K562 (cell line): ENCODE measurements around the gene PAFAH2. TPM values are rescaled to one million over a fixed set of nuclear protein-coding genes. Genes with fewer than 3 reads are reported as not detected.

ENCODE experiments used
- ARID1B ChIP-seq: fragments of 450-650 bp; IDR thresholded peaks from 2 replicates; pipeline ENCODE4 v1.6.1; 2016; ENCODE audit warnings: antibody characterized with exemption, mild to moderate bottlenecking, inconsistent platforms
- CBFA2T2 ChIP-seq: fragments of 450-650 bp; conservative IDR thresholded peaks from 2 replicates; pipeline ENCODE4 v1.6.1; 2017; ENCODE audit warnings: mild to moderate bottlenecking
- CBFA2T3 ChIP-seq: fragments of 450-650 bp; IDR thresholded peaks from 2 replicates; pipeline ENCODE4 v1.6.1; 2017
- CREM ChIP-seq: IDR thresholded peaks from 2 replicates; pipeline ENCODE4 v1.6.1; 2014; ENCODE audit warnings: antibody characterized with exemption, low read depth
- ILF3 ChIP-seq: fragments of 450-650 bp; IDR thresholded peaks from 2 replicates; pipeline ENCODE4 v1.6.1; 2018; ENCODE audit warnings: antibody characterized with exemption, mild to moderate bottlenecking, moderate library complexity, borderline replicate concordance
- LEF1 ChIP-seq: fragments of 450-650 bp; IDR thresholded peaks from 2 replicates; pipeline ENCODE4 v1.6.1; 2016; ENCODE audit warnings: mild to moderate bottlenecking
- PHF20 ChIP-seq: fragments of 450-650 bp; IDR thresholded peaks from 2 replicates; pipeline ENCODE4 v1.6.1; 2018; ENCODE audit not compliant: partially characterized antibody
- POLR2G ChIP-seq: fragments of 200-400 bp; formaldehyde crosslinking; IDR thresholded peaks from 2 replicates; pipeline ENCODE4 v1.6.1; 2017; ENCODE audit warnings: low read depth, mild to moderate bottlenecking, antibody characterized with exemption, low read length, moderate library complexity
- POLR2H ChIP-seq: IDR thresholded peaks from 2 replicates; pipeline ENCODE4 v1.6.1; 2016; ENCODE audit warnings: missing genetic modification characterization, low read depth, mild to moderate bottlenecking, control low read depth, missing compliant biosample characterization, moderate library complexity
- RBBP5 ChIP-seq: fragments of 200-600 bp; sonication (generic); IDR thresholded peaks from 2 replicates; pipeline ENCODE4 v1.6.1; 2012; ENCODE audit warnings: borderline replicate concordance, mild to moderate bottlenecking, low read length, control low read depth, inconsistent platforms; ENCODE audit not compliant: insufficient read depth, poor library complexity, severe bottlenecking
- TEAD2 ChIP-seq: fragments of 450-650 bp; IDR thresholded peaks from 2 replicates; pipeline ENCODE4 v1.6.1; 2016; ENCODE audit warnings: missing genetic modification characterization, control low read depth, missing compliant biosample characterization
- ZNF518B ChIP-seq: fragments of 250-450 bp; sonication (Bioruptor Pico); IDR thresholded peaks from 2 replicates; pipeline ENCODE4 v1.5.0; 2021; ENCODE audit warnings: mild to moderate bottlenecking, moderate library complexity
- ZNF764 ChIP-seq: fragments of 250-450 bp; sonication (Bioruptor Pico); IDR thresholded peaks from 2 replicates; pipeline ENCODE4 v1.4.0; 2020; ENCODE audit warnings: low read depth, mild to moderate bottlenecking, moderate library complexity
- polyA plus RNA-seq, 8 experiments: library from polyadenylated mRNA; depleted of rRNA in 4 of 8; stranded (reverse) in 5 of 8; unstranded in 3 of 8; fragments of >200 nt; fragmentation: Nextera tagmentation in 2 of 8; fragmentation: Illumina TruSeq in 1 of 8; extraction: Ambion mirVana in 2 of 8; extraction: Trizol in 1 of 8; gene quantifications; 2 replicates each; pipeline versions ENCODE4 v1.2.1 to v1.2.3, GENCODE V29; 2011 to 2014; ENCODE audit warnings: inconsistent platforms in 1 of 8, missing spikeins in 1 of 8
- total RNA-seq, 7 experiments: library from RNA; depleted of rRNA in 6 of 7; stranded (reverse); fragments of >200 nt in 6 of 7; fragmentation: Illumina TruSeq in 2 of 7; extraction: Trizol in 2 of 7; gene quantifications; 2 replicates each; pipeline versions ENCODE4 v1.2.1 to v1.2.3, GENCODE V29; 2011 to 2021; ENCODE audit warnings: low replicate concordance in 1 of 7
- TF ChIP-seq, protein P1 (sequence below), 2 experiments: fragments of 450-650 bp; IDR thresholded peaks; 2 replicates each; pipeline ENCODE4 v1.6.1; 2016

PAFAH2 gene
- total and polyA plus RNA-seq, 9 of the 15 experiments (the other 6 are each of a cell fraction or from before 2014, with no cell fraction given): 4.2 to 10.9 (median 6.8) TPM

DNA sequence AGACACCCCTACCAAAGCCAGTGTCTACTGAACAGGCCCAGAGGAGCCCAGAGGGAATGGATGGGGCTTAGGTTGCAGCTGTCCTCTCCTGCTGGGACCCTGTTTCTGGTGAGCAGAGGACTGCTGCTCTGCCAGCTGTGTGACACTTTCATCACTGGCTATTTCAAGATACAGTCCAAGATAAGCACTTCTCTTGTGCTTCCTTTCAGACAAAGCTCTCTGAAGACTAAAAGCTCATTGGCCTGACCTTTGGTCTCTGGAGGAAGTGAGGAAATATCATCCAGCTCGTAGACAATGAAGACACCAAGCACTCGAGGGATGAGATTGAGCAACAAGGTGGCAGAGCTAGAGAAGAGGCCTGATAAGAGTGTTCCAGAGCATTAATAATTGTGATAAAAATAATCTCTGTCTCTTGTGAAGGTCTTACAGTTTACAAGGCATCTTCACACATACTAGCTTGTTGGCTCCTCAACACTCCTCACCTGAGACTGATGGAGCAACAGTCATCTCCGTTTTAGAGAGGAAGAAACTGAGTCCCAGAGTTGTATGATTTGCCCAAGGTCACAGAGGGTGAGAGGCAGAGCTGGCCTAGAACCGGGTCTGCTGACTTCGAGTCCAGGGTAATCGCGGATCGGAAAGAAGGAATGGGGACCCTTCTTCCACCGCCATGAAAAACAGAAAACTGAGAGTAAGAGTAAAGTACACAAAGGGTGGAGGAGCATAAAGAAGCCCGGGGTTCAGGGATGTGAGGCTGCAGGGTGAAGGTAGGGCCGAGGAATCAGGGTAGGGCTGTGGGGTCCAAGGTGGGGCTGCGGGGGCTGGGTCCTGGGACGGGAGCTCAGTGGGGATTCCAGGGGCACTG, 666 bp downstream of the PAFAH2 start (continued):
- TF ChIP-seq PHF20 (no peak), CBFA2T2 (peak; percentile 28; the same call in 1 of the 2 replicates), ARID1B (peak; percentile 36; the same call in 1 of the 2 replicates), LEF1 (peak; percentile 24; the same call in 1 of the 2 replicates), CBFA2T3 (peak; percentile 55; the same call in 1 of the 2 replicates), ZNF764 (0 out of 2 replicates have a peak, but pooled peaks have one; percentile 8), RBBP5 (no peak), ZNF518B (CRISPR knock-in tag) (no peak), POLR2G (peak; percentile 37; the same call in 1 of the 2 replicates), ILF3 (no peak), CREM (peak; percentile 19; the same call in 1 of the 2 replicates), TEAD2 (no peak), POLR2H (no peak)
- TF ChIP-seq, protein P1, sequence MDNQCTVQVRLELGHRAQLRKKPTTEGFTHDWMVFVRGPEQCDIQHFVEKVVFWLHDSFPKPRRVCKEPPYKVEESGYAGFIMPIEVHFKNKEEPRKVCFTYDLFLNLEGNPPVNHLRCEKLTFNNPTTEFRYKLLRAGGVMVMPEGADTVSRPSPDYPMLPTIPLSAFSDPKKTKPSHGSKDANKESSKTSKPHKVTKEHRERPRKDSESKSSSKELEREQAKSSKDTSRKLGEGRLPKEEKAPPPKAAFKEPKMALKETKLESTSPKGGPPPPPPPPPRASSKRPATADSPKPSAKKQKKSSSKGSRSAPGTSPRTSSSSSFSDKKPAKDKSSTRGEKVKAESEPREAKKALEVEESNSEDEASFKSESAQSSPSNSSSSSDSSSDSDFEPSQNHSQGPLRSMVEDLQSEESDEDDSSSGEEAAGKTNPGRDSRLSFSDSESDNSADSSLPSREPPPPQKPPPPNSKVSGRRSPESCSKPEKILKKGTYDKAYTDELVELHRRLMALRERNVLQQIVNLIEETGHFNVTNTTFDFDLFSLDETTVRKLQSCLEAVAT (IDR thresholded peaks at IDR 0.05): peak in 1 of 2 experiments; percentile 75; a peak in 2 of 4 replicates
